KMS-11 (cell line): Measurements from ENCODE around the gene NSDHL.

Experiments
- H2AFZ ChIP-seq: fragments of 200-600 bp; sonication (generic); 2 replicates; pipeline ENCODE4 v1.6.1; 2016; ENCODE audit warnings: antibody characterized with exemption, mixed run types, low read depth
- H3K27ac ChIP-seq: fragments of 200-600 bp; sonication (generic); 2 replicates; pipeline ENCODE4 v1.6.1; 2016; ENCODE audit warnings: mild to moderate bottlenecking, mixed run types
- H3K27me3 ChIP-seq: fragments of 200-600 bp; sonication (generic); 2 replicates; pipeline ENCODE4 v1.6.1; 2017; ENCODE audit warnings: mild to moderate bottlenecking, low read depth, mixed run types, moderate library complexity; ENCODE audit not compliant: insufficient read depth
- H3K36me3 ChIP-seq: fragments of 200-600 bp; sonication (generic); 2 replicates; pipeline ENCODE4 v1.6.1; 2017; ENCODE audit warnings: mild to moderate bottlenecking, mixed run types; ENCODE audit not compliant: insufficient read depth
- H3K4me1 ChIP-seq: fragments of 200-600 bp; sonication (generic); 2 replicates; pipeline ENCODE4 v1.6.1; 2016; ENCODE audit warnings: mild to moderate bottlenecking, low read depth, mixed run types; ENCODE audit not compliant: poor library complexity, severe bottlenecking
- H3K4me2 ChIP-seq: fragments of 200-600 bp; sonication (generic); 2 replicates; pipeline ENCODE4 v1.7.0; 2016; ENCODE audit warnings: mild to moderate bottlenecking, mixed run types
- H3K4me3 ChIP-seq: fragments of 200-600 bp; sonication (generic); IDR thresholded peaks from 2 replicates; pipeline ENCODE4 v1.6.1; 2017; ENCODE audit warnings: low read depth, low read length, mixed read lengths; ENCODE audit not compliant: insufficient read depth
- H3K79me2 ChIP-seq: fragments of 200-600 bp; sonication (generic); 2 replicates; pipeline ENCODE4 v1.6.1; 2016; ENCODE audit warnings: low read depth, mixed run types; ENCODE audit not compliant: insufficient read depth
- H3K9ac ChIP-seq: fragments of 200-600 bp; sonication (generic); 2 replicates; pipeline ENCODE4 v1.6.1; 2016; ENCODE audit warnings: mild to moderate bottlenecking, mixed run types
- H4K20me1 ChIP-seq: fragments of 200-600 bp; sonication (generic); 2 replicates; pipeline ENCODE4 v1.6.1; 2016; ENCODE audit warnings: mild to moderate bottlenecking, mixed run types; ENCODE audit not compliant: insufficient read depth
- TF ChIP-seq, protein P1 (sequence below): fragments of 200-600 bp; sonication (generic); conservative IDR thresholded peaks from 2 replicates; pipeline ENCODE4 v1.6.1; 2017; ENCODE audit warnings: low read depth, mild to moderate bottlenecking, antibody characterized with exemption, low read length, moderate library complexity, mixed read lengths

The NSDHL gene

DNA sequence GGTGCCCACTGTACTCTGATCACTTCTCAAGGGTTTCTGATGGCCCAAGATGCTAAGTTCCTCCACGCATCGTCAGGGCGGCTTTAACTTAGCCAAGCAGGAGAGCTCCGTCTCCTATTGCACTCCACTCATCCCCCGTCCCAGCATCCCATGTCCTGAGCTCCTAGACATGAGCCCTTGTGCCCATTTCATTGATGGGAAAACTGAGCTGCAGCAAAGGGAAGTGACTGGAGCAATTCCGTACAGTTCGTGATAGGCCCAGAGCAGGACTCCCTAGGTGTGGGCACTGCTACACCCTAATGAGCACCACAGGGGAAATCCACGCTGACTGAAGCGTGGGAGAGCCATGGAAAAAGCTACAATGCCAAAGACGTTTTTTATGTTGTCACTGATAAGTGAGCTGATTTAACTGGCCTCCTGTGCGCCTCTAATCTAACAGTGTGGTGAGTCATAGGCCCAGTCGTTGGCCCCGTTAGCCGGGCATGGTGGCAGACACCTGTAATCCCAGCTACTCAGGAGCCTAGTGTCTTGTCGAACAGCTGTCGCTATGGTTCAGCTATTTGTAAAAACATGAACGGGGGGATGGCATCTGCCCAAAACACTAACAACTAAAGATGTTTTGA, 14.9 kb downstream of the NSDHL start:
- no peaks in the 10 kb centered on the region for H3K27me3 ChIP-seq
- H3K4me3 ChIP-seq = no peak overlapping the region
- H3K79me2 ChIP-seq = no peaks in the 10 kb centered on the region; the same call in 1 of the 2 replicates
- H3K27ac ChIP-seq = no peak overlapping the region
- H2AFZ ChIP-seq = no peak overlapping the region
- no peak overlapping the region for H3K9ac ChIP-seq
- H3K4me2 ChIP-seq = no peak overlapping the region
- no peaks in the 10 kb centered on the region; the same call in 1 of the 2 replicates for H3K36me3 ChIP-seq
- no peaks in the 10 kb centered on the region for H3K4me1 ChIP-seq
- H4K20me1 ChIP-seq = no peaks in the 10 kb centered on the region
- TF ChIP-seq, protein P1, sequence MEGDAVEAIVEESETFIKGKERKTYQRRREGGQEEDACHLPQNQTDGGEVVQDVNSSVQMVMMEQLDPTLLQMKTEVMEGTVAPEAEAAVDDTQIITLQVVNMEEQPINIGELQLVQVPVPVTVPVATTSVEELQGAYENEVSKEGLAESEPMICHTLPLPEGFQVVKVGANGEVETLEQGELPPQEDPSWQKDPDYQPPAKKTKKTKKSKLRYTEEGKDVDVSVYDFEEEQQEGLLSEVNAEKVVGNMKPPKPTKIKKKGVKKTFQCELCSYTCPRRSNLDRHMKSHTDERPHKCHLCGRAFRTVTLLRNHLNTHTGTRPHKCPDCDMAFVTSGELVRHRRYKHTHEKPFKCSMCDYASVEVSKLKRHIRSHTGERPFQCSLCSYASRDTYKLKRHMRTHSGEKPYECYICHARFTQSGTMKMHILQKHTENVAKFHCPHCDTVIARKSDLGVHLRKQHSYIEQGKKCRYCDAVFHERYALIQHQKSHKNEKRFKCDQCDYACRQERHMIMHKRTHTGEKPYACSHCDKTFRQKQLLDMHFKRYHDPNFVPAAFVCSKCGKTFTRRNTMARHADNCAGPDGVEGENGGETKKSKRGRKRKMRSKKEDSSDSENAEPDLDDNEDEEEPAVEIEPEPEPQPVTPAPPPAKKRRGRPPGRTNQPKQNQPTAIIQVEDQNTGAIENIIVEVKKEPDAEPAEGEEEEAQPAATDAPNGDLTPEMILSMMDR = no peak

DNA sequence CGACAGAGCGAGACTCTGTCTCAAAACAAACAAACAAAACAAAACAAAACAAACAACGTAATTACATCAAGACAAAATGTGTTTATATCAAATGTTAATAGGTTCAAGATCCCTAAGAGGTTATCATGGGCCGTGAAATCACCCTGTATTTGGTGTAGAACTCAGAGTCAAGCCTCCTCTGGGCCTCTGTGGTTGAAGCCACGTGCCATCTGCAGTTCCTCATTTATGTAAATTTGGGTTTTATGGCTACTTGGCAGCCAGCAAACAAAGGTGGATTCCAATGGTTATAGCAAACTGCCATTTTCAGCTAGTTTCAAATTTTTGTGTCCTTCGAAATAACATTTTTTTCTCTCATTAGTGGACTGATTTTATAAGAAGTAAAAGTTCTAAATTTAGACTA, 16.4 kb downstream of the NSDHL start:
- TF ChIP-seq, protein P1 = no peak
- Histone ChIP-seq H3K27ac (no peak overlapping the region), H3K4me3 (no peak overlapping the region), H3K4me1 (no peaks in the 10 kb centered on the region), H3K36me3 (no peaks in the 10 kb centered on the region; the same call in 1 of the 2 replicates), H3K4me2 (no peak overlapping the region), H3K79me2 (no peaks in the 10 kb centered on the region; the same call in 1 of the 2 replicates), H3K27me3 (no peaks in the 10 kb centered on the region), H2AFZ (no peak overlapping the region), H3K9ac (no peak overlapping the region), H4K20me1 (no peaks in the 10 kb centered on the region)

DNA sequence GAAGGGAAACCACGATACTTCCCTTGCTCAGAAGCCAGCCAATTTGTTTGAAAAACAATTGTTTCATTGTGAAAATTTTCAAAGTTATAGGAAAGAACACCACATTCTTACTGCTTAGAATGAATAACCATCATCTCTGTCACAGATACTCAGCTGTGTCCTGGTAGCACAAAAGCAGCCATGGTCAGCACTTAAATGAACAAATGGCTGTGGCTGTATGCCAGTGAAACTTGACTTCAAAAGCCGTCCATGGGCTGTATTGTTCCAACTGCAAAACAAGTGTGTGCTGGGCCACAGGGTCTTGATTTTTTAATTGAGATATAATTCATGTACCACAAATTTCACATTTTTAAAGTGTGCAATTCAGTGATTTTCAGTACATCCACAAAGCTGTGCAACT, 19.6 kb downstream of the NSDHL start:
- Histone ChIP-seq H3K4me1 (no peaks in the 10 kb centered on the region), H4K20me1 (no peaks in the 10 kb centered on the region), H3K79me2 (no peaks in the 10 kb centered on the region), H3K27ac (no peak overlapping the region), H3K9ac (no peak overlapping the region), H3K27me3 (no peaks in the 10 kb centered on the region), H3K36me3 (no peaks in the 10 kb centered on the region; the same call in 1 of the 2 replicates), H3K4me2 (no peak overlapping the region), H3K4me3 (no peak overlapping the region), H2AFZ (no peak overlapping the region)
- TF ChIP-seq, protein P1 = no peak

DNA sequence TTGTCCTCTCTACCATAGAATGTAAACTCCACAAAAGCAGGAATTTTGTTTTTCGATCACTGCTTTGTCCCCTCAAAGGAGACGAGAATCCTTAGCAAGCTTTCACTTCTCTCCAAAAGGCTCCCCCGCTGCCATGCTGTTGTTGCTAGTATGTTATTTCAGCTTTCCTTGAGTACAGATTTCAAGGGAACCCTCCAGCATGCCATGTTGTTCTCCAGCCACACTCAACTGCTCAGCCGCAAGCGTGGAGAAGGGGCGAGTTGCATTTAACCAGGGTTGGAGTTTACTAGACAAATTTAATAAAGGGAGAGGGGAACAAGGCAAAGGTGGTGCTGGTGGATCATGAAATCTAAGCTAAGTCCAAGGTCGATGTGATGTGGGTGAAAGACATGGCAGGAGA, 23.1 kb downstream of the NSDHL start:
- Histone ChIP-seq H3K4me2 (no peak overlapping the region), H4K20me1 (no peaks in the 10 kb centered on the region), H3K27ac (no peak overlapping the region), H3K79me2 (no peaks in the 10 kb centered on the region), H3K36me3 (no peaks in the 10 kb centered on the region), H3K27me3 (no peaks in the 10 kb centered on the region), H2AFZ (no peak overlapping the region), H3K9ac (no peak overlapping the region), H3K4me1 (no peaks in the 10 kb centered on the region), H3K4me3 (no peak overlapping the region)
- TF ChIP-seq, protein P1 = no peak
